IMR-90 (cell line): ENCODE results near the gene MYCT1. TPM values are rescaled to one million over a fixed set of nuclear protein-coding genes. Genes with fewer than 3 reads are reported as not detected.

Experiments used
- ATAC-seq: fragments of 200-7000 bp; cut with Tn5 transposase; 2 replicates; pipeline ENCODE4 v1.9.1; 2020; ENCODE audit warnings: low read depth, mild to moderate bottlenecking, moderate library complexity
- BruUV-seq: library from RNA; stranded (reverse); fragments of 400-500 nt; replicated peaks from 2 replicates; lab custom pipeline; 2021; lab: Mats Ljungman, UMichigan
- CTCF ChIA-PET: fragments of 300-600 bp; formaldehyde crosslinking; extraction: SDS; loops from one replicate; lab custom pipeline; 2021; ENCODE audit warnings: antibody characterized with exemption; lab: Yijun Ruan, JAX
- POLR2A ChIA-PET: fragments of 300-600 bp; sonication (Branson Sonifier 250); formaldehyde crosslinking; loops from one replicate; lab custom pipeline; 2022; ENCODE audit warnings: antibody characterized with exemption; ENCODE audit not compliant: unreplicated experiment; lab: Charles Lee
- DNase-seq: peaks from one replicate; pipeline ENCODE4 v3.0.0; 2013
- H2AFZ ChIP-seq: replicated peaks from 2 replicates; pipeline ENCODE3; 2013; ENCODE audit warnings: low read length, mild to moderate bottlenecking; ENCODE audit not compliant: poor library complexity
- H2AK5ac ChIP-seq: 2 replicates; pipeline ENCODE4 v1.6.1; 2013; ENCODE audit warnings: low read depth, low read length, inconsistent platforms
- H2AK9ac ChIP-seq: replicated peaks from 2 replicates; pipeline ENCODE3; 2013; ENCODE audit warnings: mild to moderate bottlenecking, low read depth, low read length, moderate library complexity; ENCODE audit not compliant: poor library complexity
- H2BK120ac ChIP-seq: 2 replicates; pipeline ENCODE4 v1.6.1; 2013; ENCODE audit warnings: low read depth, low read length, inconsistent platforms
- H2BK15ac ChIP-seq: 3 replicates; pipeline ENCODE4 v1.6.1; 2013; ENCODE audit warnings: low read depth, low read length, inconsistent platforms
- H2BK20ac ChIP-seq: 2 replicates; pipeline ENCODE4 v1.6.1; 2013; ENCODE audit warnings: low read depth, mild to moderate bottlenecking, inconsistent platforms, low read length, moderate library complexity
- H2BK5ac ChIP-seq: 2 replicates; pipeline ENCODE4 v1.6.1; 2013; ENCODE audit warnings: mild to moderate bottlenecking, low read depth, low read length, inconsistent platforms; ENCODE audit not compliant: poor library complexity, severe bottlenecking
- H3K14ac ChIP-seq: replicated peaks from 2 replicates; pipeline ENCODE4 v1.6.1; 2013; ENCODE audit warnings: low read depth, low read length, inconsistent platforms
- H3K18ac ChIP-seq: 2 replicates; pipeline ENCODE4 v1.6.1; 2013; ENCODE audit warnings: low read depth, low read length, control low read depth
- H3K23ac ChIP-seq: 2 replicates; pipeline ENCODE4 v1.6.1; 2013; ENCODE audit warnings: low read depth, low read length, inconsistent platforms
- H3K27ac ChIP-seq: 2 replicates; pipeline ENCODE4 v1.5.1; 2013; ENCODE audit warnings: mild to moderate bottlenecking, control low read depth, low read length; ENCODE audit not compliant: insufficient read depth
- H3K27me3 ChIP-seq: 2 replicates; pipeline ENCODE4 v1.6.1; 2013; ENCODE audit warnings: low read length; ENCODE audit not compliant: control insufficient read depth, insufficient read depth
- H3K36me3 ChIP-seq: 2 replicates; pipeline ENCODE4 v1.6.1; 2013; ENCODE audit warnings: low read length, mixed read lengths; ENCODE audit not compliant: control insufficient read depth, insufficient read depth
- H3K4ac ChIP-seq: 2 replicates; pipeline ENCODE4 v1.6.1; 2013; ENCODE audit warnings: low read depth, low read length, inconsistent platforms
- H3K4me1 ChIP-seq: 2 replicates; pipeline ENCODE4 v1.6.1; 2013; ENCODE audit warnings: low read length, mixed read lengths; ENCODE audit not compliant: control insufficient read depth, insufficient read depth
- H3K4me2 ChIP-seq: 2 replicates; pipeline ENCODE4 v1.6.1; 2013; ENCODE audit warnings: low read depth, mild to moderate bottlenecking, control low read depth, low read length, moderate library complexity
- H3K4me3 ChIP-seq: 2 replicates; pipeline ENCODE4 v1.5.1; 2013; ENCODE audit warnings: low read depth, mild to moderate bottlenecking, control low read depth, low read length, moderate library complexity; ENCODE audit not compliant: insufficient read depth
- H3K56ac ChIP-seq: 2 replicates; pipeline ENCODE4 v1.6.1; 2013; ENCODE audit warnings: low read length, inconsistent platforms; ENCODE audit not compliant: insufficient read depth; ENCODE audit errors: extremely low read depth
- H3K79me1 ChIP-seq, 2 experiments: 2 replicates each; pipeline ENCODE4 v1.6.1; 2013; ENCODE audit warnings: low read length in 2 of 2, inconsistent platforms in 1 of 2, low read depth in 1 of 2
- H3K9ac ChIP-seq: 2 replicates; pipeline ENCODE4 v1.6.1; 2013; ENCODE audit warnings: low read depth, low read length, control low read depth
- H3K9me1 ChIP-seq: 2 replicates; pipeline ENCODE4 v1.6.1; 2013; ENCODE audit warnings: low read length, inconsistent platforms; ENCODE audit not compliant: insufficient read depth
- H3K9me3 ChIP-seq: 2 replicates; pipeline ENCODE4 v1.6.1; 2013; ENCODE audit warnings: low read length; ENCODE audit not compliant: control insufficient read depth, insufficient read depth
- H4K20me1 ChIP-seq: 2 replicates; pipeline ENCODE4 v1.6.1; 2013; ENCODE audit warnings: low read length, inconsistent platforms; ENCODE audit not compliant: insufficient read depth
- H4K5ac ChIP-seq: 2 replicates; pipeline ENCODE4 v1.6.1; 2013; ENCODE audit warnings: mild to moderate bottlenecking, low read depth, low read length, control low read depth
- H4K8ac ChIP-seq, 2 experiments: 2 replicates each; pipeline ENCODE4 v1.6.1; 2013; ENCODE audit warnings: low read depth in 2 of 2, low read length in 2 of 2, control low read depth in 1 of 2, inconsistent platforms in 1 of 2
- H4K91ac ChIP-seq: 2 replicates; pipeline ENCODE4 v1.6.1; 2013; ENCODE audit warnings: low read depth, low read length, inconsistent platforms; ENCODE audit not compliant: insufficient read depth
- BHLHE40 ChIP-seq: fragments of 150-350 bp; IDR thresholded peaks from 2 replicates; pipeline ENCODE4 v1.6.1; 2016; ENCODE audit warnings: mild to moderate bottlenecking, low read depth, low read length
- CEBPB ChIP-seq: IDR thresholded peaks from 2 replicates; pipeline ENCODE4 v1.6.1; 2012; ENCODE audit warnings: low read depth, low read length, improper control_type of control experiment
- CHD1 ChIP-seq: IDR thresholded peaks from 2 replicates; pipeline ENCODE4 v1.6.1; 2012; ENCODE audit warnings: low read depth, low read length, improper control_type of control experiment
- FOS ChIP-seq: fragments of 150-350 bp; IDR thresholded peaks from 2 replicates; pipeline ENCODE4 v1.6.1; 2016; ENCODE audit warnings: low read depth, low read length
- MAFK ChIP-seq: IDR thresholded peaks from 2 replicates; pipeline ENCODE4 v1.6.1; 2012; ENCODE audit warnings: low read depth, low read length, improper control_type of control experiment
- MAZ ChIP-seq: IDR thresholded peaks from 2 replicates; pipeline ENCODE4 v1.6.1; 2012; ENCODE audit warnings: low read depth, mild to moderate bottlenecking, low read length, improper control_type of control experiment, moderate library complexity, borderline replicate concordance
- MXI1 ChIP-seq: IDR thresholded peaks from 2 replicates; pipeline ENCODE4 v1.6.1; 2012; ENCODE audit warnings: low read depth, mild to moderate bottlenecking, low read length, moderate library complexity, borderline replicate concordance
- NFE2L2 ChIP-seq: fragments of 150-350 bp; IDR thresholded peaks from 2 replicates; pipeline ENCODE4 v1.6.1; 2016; ENCODE audit warnings: low read depth, mild to moderate bottlenecking, low read length
- POLR2A ChIP-seq: IDR thresholded peaks from 2 replicates; pipeline ENCODE4 v1.6.1; 2012; ENCODE audit warnings: mild to moderate bottlenecking, low read depth, low read length
- RAD21 ChIP-seq: IDR thresholded peaks from 2 replicates; pipeline ENCODE4 v1.6.1; 2012; ENCODE audit warnings: low read length, improper control_type of control experiment
- RCOR1 ChIP-seq: IDR thresholded peaks from 2 replicates; pipeline ENCODE4 v1.6.1; 2012; ENCODE audit warnings: mild to moderate bottlenecking, low read length, improper control_type of control experiment; ENCODE audit not compliant: insufficient replicate concordance
- RFX5 ChIP-seq: IDR thresholded peaks from 2 replicates; pipeline ENCODE4 v1.8.0; 2012; ENCODE audit warnings: low read depth, mild to moderate bottlenecking, low read length, moderate library complexity
- SMC3 ChIP-seq: fragments of 150-350 bp; IDR thresholded peaks from 2 replicates; pipeline ENCODE4 v1.6.1; 2016; ENCODE audit warnings: low read depth, mild to moderate bottlenecking, antibody characterized with exemption, low read length, moderate library complexity
- USF2 ChIP-seq: fragments of 150-350 bp; IDR thresholded peaks from 2 replicates; pipeline ENCODE4 v1.6.1; 2017; ENCODE audit warnings: mild to moderate bottlenecking, antibody characterized with exemption, low read length, low read depth
- WGBS, 2 experiments: methylation state at CpG; one replicate each; pipeline versions ENCODE4 v1.1.5 to v1.1.7; 2013; ENCODE audit warnings: missing lambda C conversion rate in 2 of 2; ENCODE audit not compliant: insufficient read length in 1 of 2; ENCODE audit errors: extremely low coverage in 2 of 2; 5-methylcytosine and 5-hydroxymethylcytosine counted together
- dilution Hi-C: fragments of 300-500 bp; cut with HindIII; formaldehyde crosslinking; loops from one replicate; pipeline ENCODE4 v1.14.3; 2018; ENCODE audit warnings: low sequenced_read_pairs; ENCODE audit not compliant: unreplicated experiment
- in situ Hi-C: fragments of 300-500 bp; cut with MboI; formaldehyde crosslinking; loops from 3 replicates; pipeline ENCODE4 v1.14.3; 2019; ENCODE audit warnings: low sequenced_read_pairs, inconsistent platforms, mixed read lengths
- intact Hi-C: fragments of 100-400 bp; cut with micrococcal nuclease; formaldehyde crosslinking; loops from 2 replicates; pipeline ENCODE4 v1.10.0; 2022
- polyA plus RNA-seq, 3 experiments: library from polyadenylated mRNA; depleted of rRNA; stranded (reverse); fragments of >200 nt; gene quantifications; 2 replicates each; pipeline ENCODE4 v1.2.3, GENCODE V29; 2012; ENCODE audit warnings: low replicate concordance in 1 of 3
- total RNA-seq: library from RNA; depleted of rRNA; stranded (reverse); fragments of >200 nt; gene quantifications from 2 replicates; pipeline ENCODE4 v1.2.3, GENCODE V29; 2012
- TF ChIP-seq, protein P1 (sequence below): conservative IDR thresholded peaks from 2 replicates; pipeline ENCODE4 v1.5.1; 2012; ENCODE audit warnings: mild to moderate bottlenecking, low read depth, low read length, improper control_type of control experiment
- TF ChIP-seq, protein P2 (sequence below): fragments of 150-350 bp; IDR thresholded peaks from 2 replicates; pipeline ENCODE4 v1.6.1; 2016; ENCODE audit warnings: low read depth, mild to moderate bottlenecking, low read length, moderate library complexity, borderline replicate concordance

MYCT1 gene
- total and polyA plus RNA-seq, 2 of the 4 experiments (the other 2 are of a cell fraction): 0.89 to 0.90 TPM

DNA sequence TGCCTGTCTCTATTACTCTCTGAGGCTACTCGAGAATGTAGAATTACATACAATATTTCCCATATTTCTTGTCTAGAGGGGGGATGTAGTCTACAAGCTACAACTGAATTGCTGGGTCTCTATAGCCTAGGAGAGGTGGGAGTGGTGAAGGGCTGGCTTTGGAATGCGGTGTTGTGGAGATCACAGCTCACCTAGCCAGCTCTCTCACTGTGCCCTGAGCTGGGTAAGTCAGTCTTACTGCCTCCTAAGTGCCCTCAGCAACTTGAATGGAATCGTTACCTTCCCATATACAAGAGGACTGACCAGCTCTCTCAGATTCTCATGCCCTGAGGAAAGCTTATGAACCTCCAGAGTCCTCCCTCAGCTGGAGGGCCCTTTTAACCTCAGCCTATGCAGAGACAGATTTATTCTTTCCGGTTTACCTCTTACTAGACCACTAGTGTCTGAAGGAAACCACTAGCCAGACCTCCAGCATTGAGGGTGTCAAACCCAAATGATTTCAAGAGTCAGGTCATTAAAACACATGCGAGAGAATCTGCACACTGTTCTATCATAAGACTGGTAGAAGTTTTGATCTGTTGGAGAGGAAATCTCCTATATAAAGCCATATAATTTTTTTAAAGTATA, 73.5 kb downstream of the MYCT1 start:
- H3K4ac ChIP-seq: no peak overlapping the region
- H3K27me3 ChIP-seq: 0 out of 2 replicates have a peak, but pooled peaks cover 2% of the 10 kb centered on the region
- H3K14ac ChIP-seq: no peak overlapping the region
- no peak overlapping the region for H3K9ac ChIP-seq
- POLR2A ChIA-PET: no interaction called here
- no peak for DNase-seq
- dilution Hi-C loops (no loop called here), intact Hi-C loops (no loop called here), in situ Hi-C loops (no loop called here)
- ATAC-seq: no peak
- H3K9me3 ChIP-seq: no peaks in the 10 kb centered on the region
- H3K18ac ChIP-seq: no peak overlapping the region
- H2AFZ ChIP-seq: no peak overlapping the region
- no peak overlapping the region for H4K8ac ChIP-seq
- H4K5ac ChIP-seq: no peak overlapping the region
- no peak overlapping the region for H2BK20ac ChIP-seq
- CTCF ChIA-PET: no interaction called here
- no peak overlapping the region for H2BK5ac ChIP-seq
- H2BK15ac ChIP-seq: no peak overlapping the region
- no TSS peak for BruUV-seq
- H4K91ac ChIP-seq: no peak overlapping the region
- no peak overlapping the region for H3K23ac ChIP-seq
- no peak overlapping the region for H2AK5ac ChIP-seq
- no peaks in the 10 kb centered on the region for H3K79me1 ChIP-seq
- no peaks in the 10 kb centered on the region for H3K4me1 ChIP-seq
- no peak overlapping the region for H3K4me2 ChIP-seq
- H3K36me3 ChIP-seq: no peaks in the 10 kb centered on the region
- TF ChIP-seq MXI1: no peak
- no peak for TF ChIP-seq POLR2A
- TF ChIP-seq USF2: no peak
- no peak for TF ChIP-seq MAFK
- TF ChIP-seq, protein P1, sequence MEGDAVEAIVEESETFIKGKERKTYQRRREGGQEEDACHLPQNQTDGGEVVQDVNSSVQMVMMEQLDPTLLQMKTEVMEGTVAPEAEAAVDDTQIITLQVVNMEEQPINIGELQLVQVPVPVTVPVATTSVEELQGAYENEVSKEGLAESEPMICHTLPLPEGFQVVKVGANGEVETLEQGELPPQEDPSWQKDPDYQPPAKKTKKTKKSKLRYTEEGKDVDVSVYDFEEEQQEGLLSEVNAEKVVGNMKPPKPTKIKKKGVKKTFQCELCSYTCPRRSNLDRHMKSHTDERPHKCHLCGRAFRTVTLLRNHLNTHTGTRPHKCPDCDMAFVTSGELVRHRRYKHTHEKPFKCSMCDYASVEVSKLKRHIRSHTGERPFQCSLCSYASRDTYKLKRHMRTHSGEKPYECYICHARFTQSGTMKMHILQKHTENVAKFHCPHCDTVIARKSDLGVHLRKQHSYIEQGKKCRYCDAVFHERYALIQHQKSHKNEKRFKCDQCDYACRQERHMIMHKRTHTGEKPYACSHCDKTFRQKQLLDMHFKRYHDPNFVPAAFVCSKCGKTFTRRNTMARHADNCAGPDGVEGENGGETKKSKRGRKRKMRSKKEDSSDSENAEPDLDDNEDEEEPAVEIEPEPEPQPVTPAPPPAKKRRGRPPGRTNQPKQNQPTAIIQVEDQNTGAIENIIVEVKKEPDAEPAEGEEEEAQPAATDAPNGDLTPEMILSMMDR: no peak
- no peak for TF ChIP-seq RFX5
- no peak for TF ChIP-seq FOS
- no peak for TF ChIP-seq RCOR1
- TF ChIP-seq MAZ: no peak
- no peak for TF ChIP-seq SMC3
- no peak for TF ChIP-seq NFE2L2
- TF ChIP-seq RAD21: no peak
- TF ChIP-seq, protein P2, sequence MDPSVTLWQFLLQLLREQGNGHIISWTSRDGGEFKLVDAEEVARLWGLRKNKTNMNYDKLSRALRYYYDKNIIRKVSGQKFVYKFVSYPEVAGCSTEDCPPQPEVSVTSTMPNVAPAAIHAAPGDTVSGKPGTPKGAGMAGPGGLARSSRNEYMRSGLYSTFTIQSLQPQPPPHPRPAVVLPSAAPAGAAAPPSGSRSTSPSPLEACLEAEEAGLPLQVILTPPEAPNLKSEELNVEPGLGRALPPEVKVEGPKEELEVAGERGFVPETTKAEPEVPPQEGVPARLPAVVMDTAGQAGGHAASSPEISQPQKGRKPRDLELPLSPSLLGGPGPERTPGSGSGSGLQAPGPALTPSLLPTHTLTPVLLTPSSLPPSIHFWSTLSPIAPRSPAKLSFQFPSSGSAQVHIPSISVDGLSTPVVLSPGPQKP: no peak
- no peak for TF ChIP-seq BHLHE40
- no peak for TF ChIP-seq CHD1
- TF ChIP-seq CEBPB: no peak
- H3K4me3 ChIP-seq: no peak overlapping the region
- H3K27ac ChIP-seq: no peak overlapping the region
- H2AK9ac ChIP-seq: no peak overlapping the region
- H3K56ac ChIP-seq: no peak overlapping the region
- whole genome bisulfite sequencing, 2 experiments: no CpG with 5 or more reads among the region's 5 CpGs
- no peak overlapping the region for H2BK120ac ChIP-seq
- H3K9me1 ChIP-seq: no peaks in the 10 kb centered on the region
- no peaks in the 10 kb centered on the region for H4K20me1 ChIP-seq
